HCT116 (cell line): ENCODE results near the gene DAGLA.

Experiments
- CTCF ChIP-seq, 3 experiments: fragments of 200-600 bp in 1 of 3; sonication (generic) in 1 of 3; IDR thresholded peaks in 2 of 3; conservative IDR thresholded peaks in 1 of 3; 2 replicates each; pipeline ENCODE4 v1.5.1; 2012 to 2017; ENCODE audit warnings: low read depth in 2 of 3, low read length in 2 of 3, antibody characterized with exemption in 1 of 3, borderline replicate concordance in 1 of 3, control low read depth in 1 of 3, mild to moderate bottlenecking in 1 of 3, mixed read lengths in 1 of 3, mixed run types in 1 of 3, moderate library complexity in 1 of 3; ENCODE audit not compliant: insufficient read depth in 1 of 3
- ELF1 ChIP-seq: IDR thresholded peaks from 2 replicates; pipeline ENCODE4 v1.6.1; 2012; ENCODE audit warnings: low read depth, borderline replicate concordance
- EZH2 ChIP-seq: fragments of 200-600 bp; sonication (generic); IDR thresholded peaks from 2 replicates; pipeline ENCODE4 v1.6.1; 2017; ENCODE audit warnings: antibody characterized with exemption, mixed run types
- JUND ChIP-seq: IDR thresholded peaks from 2 replicates; pipeline ENCODE4 v1.6.1; 2012
- MAX ChIP-seq: IDR thresholded peaks from 2 replicates; pipeline ENCODE4 v1.6.1; 2012
- POLR2A ChIP-seq: IDR thresholded peaks from 2 replicates; pipeline ENCODE4 v1.7.0; 2011; ENCODE audit warnings: borderline replicate concordance; ENCODE audit not compliant: insufficient read depth, insufficient read length; ENCODE audit errors: extremely low read depth
- RAD21 ChIP-seq: IDR thresholded peaks from 2 replicates; pipeline ENCODE4 v1.6.1; 2012; ENCODE audit warnings: low read depth, mild to moderate bottlenecking
- TCF7L2 ChIP-seq: IDR thresholded peaks from 2 replicates; pipeline ENCODE4 v1.7.0; 2011; ENCODE audit warnings: borderline replicate concordance, inconsistent platforms; ENCODE audit not compliant: insufficient read depth, insufficient read length; ENCODE audit errors: extremely low read depth
- YY1 ChIP-seq: IDR thresholded peaks from 2 replicates; pipeline ENCODE4 v1.6.1; 2011; ENCODE audit warnings: low read length, low read depth, moderate library complexity, mild to moderate bottlenecking; ENCODE audit not compliant: insufficient replicate concordance; ENCODE audit errors: extremely low read depth
- ZBTB33 ChIP-seq: IDR thresholded peaks from 2 replicates; pipeline ENCODE4 v1.6.1; 2011; ENCODE audit warnings: mild to moderate bottlenecking, low read length, moderate library complexity; ENCODE audit not compliant: insufficient replicate concordance; ENCODE audit errors: extremely low read depth

- TF ChIP-seq CTCF (IDR thresholded peaks at IDR 0.05 in 2 of 3, conservative IDR thresholded peaks at IDR 0.05 in 1 of 3; ENCODE audit: borderline replicate concordance in 1 of 3, insufficient read depth in 1 of 3, low read depth in 2 of 3, low read length in 2 of 3) (no peak), JUND (no peak), POLR2A (no peak), RAD21 (no peak), EZH2 (no peak), ZBTB33 (no peak), MAX (no peak), ELF1 (no peak), YY1 (no peak), TCF7L2 (no peak)
Observed at GRCh38 chr11:61693922-61694601, 13.9 kb downstream of the DAGLA start.
